ENCODE measurements around the gene EVC. TPM values are rescaled to one million over a fixed set of nuclear protein-coding genes. Genes with fewer than 3 reads are reported as not detected.

EVC gene
- total RNA-seq, 4 donors from 2014 or later: 12.2 to 24.1 (median 22.3) TPM

DNA sequence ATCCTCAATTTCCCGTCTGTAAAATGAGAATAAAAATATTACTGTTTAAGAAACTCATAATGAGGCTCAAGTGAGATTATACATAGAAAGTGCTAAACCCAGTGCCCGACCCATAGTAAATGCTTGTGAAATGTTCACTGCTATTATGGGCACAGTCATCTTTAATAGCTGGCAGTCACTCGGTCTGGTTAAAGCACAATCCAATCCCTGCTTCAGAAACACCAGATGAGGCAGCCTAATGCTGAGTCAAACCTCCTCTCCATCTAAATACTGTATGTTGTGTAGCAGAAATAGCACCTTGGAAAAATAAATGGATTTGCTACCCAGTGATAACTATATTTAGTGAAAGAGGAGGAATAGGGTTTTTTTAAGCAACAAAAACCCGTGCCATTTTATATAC, 17.1 kb upstream of the EVC start:
- no peak for DNase-seq (ENCODE audit: low spot score in 2 of 2)
- WGBS, 2 donors: 84 to 90% methylated on average over 4 of the region's 4 CpGs
- intact Hi-C loops (cut with DNase I; ENCODE audit: low total_unique reads): no loop called here
- no peak overlapping the region for H3K4me3 ChIP-seq (ENCODE audit: low read depth, poor library complexity, severe bottlenecking)
- TF ChIP-seq, protein P1, sequence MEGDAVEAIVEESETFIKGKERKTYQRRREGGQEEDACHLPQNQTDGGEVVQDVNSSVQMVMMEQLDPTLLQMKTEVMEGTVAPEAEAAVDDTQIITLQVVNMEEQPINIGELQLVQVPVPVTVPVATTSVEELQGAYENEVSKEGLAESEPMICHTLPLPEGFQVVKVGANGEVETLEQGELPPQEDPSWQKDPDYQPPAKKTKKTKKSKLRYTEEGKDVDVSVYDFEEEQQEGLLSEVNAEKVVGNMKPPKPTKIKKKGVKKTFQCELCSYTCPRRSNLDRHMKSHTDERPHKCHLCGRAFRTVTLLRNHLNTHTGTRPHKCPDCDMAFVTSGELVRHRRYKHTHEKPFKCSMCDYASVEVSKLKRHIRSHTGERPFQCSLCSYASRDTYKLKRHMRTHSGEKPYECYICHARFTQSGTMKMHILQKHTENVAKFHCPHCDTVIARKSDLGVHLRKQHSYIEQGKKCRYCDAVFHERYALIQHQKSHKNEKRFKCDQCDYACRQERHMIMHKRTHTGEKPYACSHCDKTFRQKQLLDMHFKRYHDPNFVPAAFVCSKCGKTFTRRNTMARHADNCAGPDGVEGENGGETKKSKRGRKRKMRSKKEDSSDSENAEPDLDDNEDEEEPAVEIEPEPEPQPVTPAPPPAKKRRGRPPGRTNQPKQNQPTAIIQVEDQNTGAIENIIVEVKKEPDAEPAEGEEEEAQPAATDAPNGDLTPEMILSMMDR (IDR thresholded peaks at IDR 0.05): no peak
- no peak for TF ChIP-seq POLR2A (IDR thresholded peaks at IDR 0.05)

DNA sequence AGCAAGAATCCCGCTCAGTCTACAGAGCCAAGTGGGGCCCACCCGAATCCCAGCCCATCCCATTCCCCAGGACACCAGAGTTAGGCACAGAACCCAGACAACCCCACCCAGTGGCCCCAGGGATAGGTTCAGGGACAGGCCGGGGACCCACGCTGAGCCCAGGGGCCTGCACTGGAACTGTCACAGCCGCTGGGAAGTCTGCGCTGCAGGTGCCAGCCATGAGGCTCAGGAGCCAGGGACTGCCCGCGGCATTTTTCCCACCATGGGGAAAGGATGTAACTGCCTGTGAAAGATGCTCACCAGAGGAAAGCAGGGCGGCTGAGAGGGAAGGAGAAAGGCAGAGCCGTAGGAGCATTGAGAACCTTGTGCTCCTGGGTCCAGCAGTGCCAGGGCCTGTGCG, 14.7 kb upstream of the EVC start:
- intact Hi-C loops (cut with DNase I; ENCODE audit: low total_unique reads): no loop called here
- DNase-seq (ENCODE audit: low spot score in 2 of 2): no peak
- WGBS, 2 donors: 84 to 92% methylated on average over 11 of the region's 11 CpGs
- TF ChIP-seq, protein P1 (IDR thresholded peaks at IDR 0.05): no peak
- no peak for TF ChIP-seq POLR2A (IDR thresholded peaks at IDR 0.05)
- no peak overlapping the region for H3K4me3 ChIP-seq (ENCODE audit: low read depth, poor library complexity, severe bottlenecking)

DNA sequence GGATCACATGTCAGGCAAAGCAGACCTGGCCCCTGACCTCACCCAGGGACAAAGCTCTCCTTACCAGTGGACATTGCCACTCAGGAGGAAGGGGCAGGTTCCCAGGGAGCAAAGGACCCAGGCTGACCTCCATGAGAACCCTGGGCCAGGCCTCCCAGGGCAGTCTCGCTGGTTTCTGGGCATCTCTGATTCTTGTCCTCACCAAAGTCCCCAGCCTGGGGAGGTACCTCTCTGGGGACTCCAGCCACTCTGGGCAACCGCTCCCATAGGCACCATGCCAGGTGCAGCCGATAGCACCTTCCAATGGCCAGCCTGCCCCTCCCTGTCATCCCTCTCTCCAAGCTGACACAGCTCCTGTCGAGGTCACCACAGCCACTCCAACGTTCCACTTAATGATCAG, 10.5 kb upstream of the EVC start:
- intact Hi-C loops (cut with DNase I; ENCODE audit: low total_unique reads): no loop called here
- TF ChIP-seq, protein P1 (IDR thresholded peaks at IDR 0.05): no peak
- no peak for TF ChIP-seq POLR2A (IDR thresholded peaks at IDR 0.05)
- no peak for DNase-seq (ENCODE audit: low spot score in 2 of 2)
- H3K4me3 ChIP-seq (ENCODE audit: low read depth, poor library complexity, severe bottlenecking): no peak overlapping the region
- WGBS, 2 donors: 73 to 77% methylated on average over 5 of the region's 5 CpGs

- H3K4me3 ChIP-seq (ENCODE audit: low read depth, poor library complexity, severe bottlenecking): no peak overlapping the region
- no peak for DNase-seq (ENCODE audit: low spot score in 2 of 2)
- intact Hi-C loops (cut with DNase I; ENCODE audit: low total_unique reads): no loop called here
- 92% methylated on average over 8 of the region's 8 CpGs for WGBS, 2 donors
- TF ChIP-seq, protein P1 (IDR thresholded peaks at IDR 0.05): no peak
- no peak for TF ChIP-seq POLR2A (IDR thresholded peaks at IDR 0.05)
These were observed 9.0 kb upstream of the EVC start for GRCh38 chr4:5701971-5702370.

DNA sequence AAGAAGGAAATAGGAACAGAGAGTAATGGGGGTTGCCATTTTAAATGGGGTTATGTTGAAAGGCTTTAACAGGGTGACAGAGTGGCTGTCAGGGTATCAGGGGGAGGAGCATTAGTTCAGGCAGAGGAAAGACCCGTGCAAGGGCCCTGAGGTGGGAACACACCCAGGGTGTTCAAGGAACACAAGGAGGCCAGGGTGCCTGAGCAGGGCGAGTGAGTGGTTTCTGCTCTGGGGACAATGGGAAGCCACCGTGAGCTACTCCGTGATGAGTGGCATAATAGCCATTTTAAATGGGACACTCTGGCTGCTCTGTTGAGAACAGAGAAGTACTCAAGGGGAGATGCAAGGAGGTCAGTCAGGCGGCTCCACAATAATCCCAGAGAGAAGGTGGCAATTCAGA, 7.2 kb upstream of the EVC start:
- DNase-seq (ENCODE audit: low spot score in 2 of 2): no peak
- WGBS, 2 donors: 92 to 98% methylated on average over 5 of the region's 5 CpGs
- no peak for TF ChIP-seq POLR2A (IDR thresholded peaks at IDR 0.05)
- TF ChIP-seq, protein P1 (IDR thresholded peaks at IDR 0.05): no peak
- no peak overlapping the region for H3K4me3 ChIP-seq (ENCODE audit: low read depth, poor library complexity, severe bottlenecking)
- intact Hi-C loops (cut with DNase I; ENCODE audit: low total_unique reads): no loop called here

GRCh38 chr4:5704276-5704675, 6.7 kb upstream of the EVC start:
- WGBS, 2 donors: 83 to 84% methylated on average over 6 of the region's 6 CpGs
- no peak for DNase-seq (ENCODE audit: low spot score in 2 of 2)
- TF ChIP-seq, protein P1 (IDR thresholded peaks at IDR 0.05): no peak
- no peak for TF ChIP-seq POLR2A (IDR thresholded peaks at IDR 0.05)
- intact Hi-C loops (cut with DNase I; ENCODE audit: low total_unique reads): no loop called here
- H3K4me3 ChIP-seq (ENCODE audit: low read depth, poor library complexity, severe bottlenecking): no peak overlapping the region

Data from lower leg skin (tissue), 4 donors.